ENCODE measurements around the gene PRDM7. TPM values are rescaled to one million over a fixed set of nuclear protein-coding genes. Genes with fewer than 3 reads are reported as not detected.
A peak's percentile ranks its signal among the peaks of the same experiment; 100 is the strongest.
"Not testable (repeated sequence)": the region's sequence is repeated elsewhere in the genome, so short reads cannot be mapped to it uniquely, and the experiment has no call there.

PRDM7 gene
- total and polyA plus RNA-seq, 12 donors, result not detected

GRCh38 chr16:90100229-90100628 lies 23.1 kb upstream of the PRDM7 start:
- H3K36me3 ChIP-seq (replicated peaks in 1 of 2); intact Hi-C loops (cut with DNase I); H3K9me3 ChIP-seq (replicated peaks in 1 of 3); H3K4me3 ChIP-seq; H3K4me1 ChIP-seq (replicated peaks in 1 of 2); H3K27me3 ChIP-seq; H3K27ac ChIP-seq: not testable (repeated sequence)
- DNase-seq, result peak in 2 of 7 donors; percentile 15 to 20
- WGBS, 4 donors, result 47 to 61% (median 52%) methylated on average over 4 of the region's 5 CpGs

DNA sequence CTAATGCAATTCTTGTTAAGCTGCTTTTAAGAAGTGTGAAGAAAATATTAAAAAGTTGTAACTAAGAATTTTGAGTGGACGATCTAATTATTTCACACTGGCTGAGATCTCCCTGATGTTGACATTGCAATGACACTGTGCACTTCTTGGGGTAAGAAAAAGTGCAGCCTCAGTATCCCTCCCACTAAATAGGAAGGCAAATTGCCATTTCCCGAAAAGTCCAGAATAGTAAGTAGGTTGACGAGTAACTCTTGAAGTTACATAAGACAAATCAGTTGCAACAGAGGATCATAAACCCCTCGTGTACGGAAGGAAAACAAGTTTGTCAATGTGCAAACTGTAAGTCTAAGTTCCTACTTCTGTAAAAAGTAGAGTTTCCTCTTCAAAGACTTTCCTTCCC lies 21.8 kb upstream of the PRDM7 start:
- H3K4me1 ChIP-seq (replicated peaks in 1 of 2); H3K36me3 ChIP-seq (replicated peaks in 1 of 2); H3K27ac ChIP-seq; H3K4me3 ChIP-seq; intact Hi-C loops (cut with DNase I); H3K27me3 ChIP-seq; H3K9me3 ChIP-seq (replicated peaks in 1 of 3): not testable (repeated sequence)
- 57 to 71% (median 62%) methylated on average over 1 to 3 of the region's 5 CpGs for WGBS, 4 donors
- DNase-seq, result peak in 1 of 7 donors; percentile 3

DNA sequence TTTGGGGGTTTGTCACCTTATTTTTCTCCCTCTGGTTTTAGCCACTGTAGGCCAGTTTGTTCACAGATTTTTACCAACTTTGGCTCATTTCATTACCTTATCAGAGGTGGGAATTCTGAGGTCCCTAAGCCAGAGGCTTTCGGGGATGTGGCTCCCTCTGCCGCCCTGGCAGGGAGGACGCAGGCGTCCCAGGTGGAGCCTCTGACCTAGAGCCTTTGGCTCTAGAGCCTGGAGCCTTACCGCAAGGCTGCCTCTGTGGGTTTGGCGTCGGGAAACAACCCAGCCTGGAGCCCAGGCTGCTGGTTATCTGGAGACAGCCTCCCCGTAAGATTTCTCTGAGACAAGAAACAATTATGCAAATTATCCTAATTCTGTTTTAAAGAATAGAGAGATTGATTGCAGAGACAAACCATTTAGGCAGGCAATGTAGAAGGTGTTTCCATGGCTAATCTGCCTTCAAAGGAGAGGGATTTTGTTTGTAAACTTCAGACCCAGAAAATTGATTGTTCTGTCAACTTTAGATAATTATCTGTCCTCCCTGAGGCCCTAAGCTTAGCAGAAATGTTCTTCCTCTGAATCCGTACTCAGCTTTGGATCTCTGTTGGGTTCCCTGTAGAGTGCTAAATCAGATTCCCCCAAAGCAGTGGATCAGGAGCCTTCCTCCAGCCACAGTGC lies 20.0 kb upstream of the PRDM7 start:
- peak in 1 of 7 donors; percentile 25 for DNase-seq
- H3K9me3 ChIP-seq (replicated peaks in 1 of 3); H3K36me3 ChIP-seq (replicated peaks in 1 of 2); H3K27ac ChIP-seq; H3K4me3 ChIP-seq; H3K27me3 ChIP-seq; intact Hi-C loops (cut with DNase I); H3K4me1 ChIP-seq (replicated peaks in 1 of 2): not testable (repeated sequence)
- whole genome bisulfite sequencing, 4 donors, result 76 to 93% (median 87%) methylated on average over 2 to 9 of the region's 9 CpGs

DNA sequence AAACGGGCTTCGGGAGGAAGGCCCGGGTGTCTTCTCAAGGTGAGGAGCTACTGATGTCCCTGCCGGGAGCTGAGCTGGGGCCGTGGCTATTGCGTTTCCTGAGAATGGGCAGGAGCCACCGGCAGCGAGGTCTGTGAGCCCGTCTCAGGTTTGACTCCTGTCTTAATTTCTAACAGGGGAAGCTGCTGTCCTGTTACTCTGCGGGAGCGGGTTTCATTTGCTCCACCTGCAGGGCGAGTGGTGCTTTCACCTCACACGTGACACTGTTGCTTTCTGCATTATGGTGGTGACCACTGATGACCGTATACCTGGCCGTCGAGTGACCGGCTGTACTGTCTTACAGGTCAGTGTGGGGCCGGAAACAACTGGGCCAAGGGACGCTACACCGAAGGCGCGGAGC lies 17.7 kb upstream of the PRDM7 start:
- H3K27me3 ChIP-seq; H3K4me1 ChIP-seq (replicated peaks in 1 of 2); intact Hi-C loops (cut with DNase I); H3K36me3 ChIP-seq (replicated peaks in 1 of 2); H3K9me3 ChIP-seq (replicated peaks in 1 of 3); H3K4me3 ChIP-seq; H3K27ac ChIP-seq: not testable (repeated sequence)
- WGBS, 4 donors, result 82 to 96% (median 89%) methylated on average over 7 to 22 of the region's 22 CpGs
- peak in 1 of 7 donors; percentile 46 for DNase-seq

GRCh38 chr16:90094296-90094695 lies 17.2 kb upstream of the PRDM7 start:
- 89 to 93% (median 89%) methylated on average over 8 to 35 of the region's 35 CpGs; no CpG with 5 or more reads in 1 of the 4 donors for WGBS, 4 donors
- H3K4me3 ChIP-seq; H3K9me3 ChIP-seq (replicated peaks in 1 of 3); intact Hi-C loops (cut with DNase I); H3K27me3 ChIP-seq; H3K36me3 ChIP-seq (replicated peaks in 1 of 2); H3K27ac ChIP-seq; H3K4me1 ChIP-seq (replicated peaks in 1 of 2): not testable (repeated sequence)
- peak in 1 of 7 donors; percentile 5 for DNase-seq

DNA sequence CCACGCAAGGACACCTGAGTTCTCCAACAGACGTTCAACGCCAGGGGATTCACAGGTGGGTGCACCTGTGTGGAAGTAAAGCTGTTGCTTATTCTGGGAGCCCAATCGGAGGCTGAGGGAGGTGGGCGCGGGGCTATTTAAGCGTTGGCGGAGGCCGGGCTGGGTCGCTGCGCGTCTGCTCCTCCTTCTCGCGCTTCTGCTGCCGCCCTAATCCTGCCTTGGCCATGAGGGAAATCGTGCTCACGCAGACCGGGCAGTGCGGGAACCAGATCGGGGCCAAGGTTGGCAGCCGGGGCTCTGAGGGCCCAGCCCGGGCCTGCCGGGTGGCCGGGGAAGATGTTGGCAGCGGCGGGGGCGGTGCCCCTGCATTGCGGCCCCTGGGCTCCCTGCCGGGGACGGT lies 16.7 kb upstream of the PRDM7 start:
- H3K27me3 ChIP-seq; intact Hi-C loops (cut with DNase I); H3K36me3 ChIP-seq (replicated peaks in 1 of 2); H3K4me1 ChIP-seq (replicated peaks in 1 of 2); H3K9me3 ChIP-seq (replicated peaks in 1 of 3); H3K4me3 ChIP-seq; H3K27ac ChIP-seq: not testable (repeated sequence)
- 77 to 90% (median 89%) methylated on average over 4 to 30 of the region's 30 CpGs for WGBS, 4 donors
- peak in 1 of 7 donors; percentile 28 for DNase-seq

- H3K4me1 ChIP-seq (replicated peaks in 1 of 2); H3K9me3 ChIP-seq (replicated peaks in 1 of 3); H3K36me3 ChIP-seq (replicated peaks in 1 of 2); intact Hi-C loops (cut with DNase I); H3K27me3 ChIP-seq; H3K4me3 ChIP-seq: not testable (repeated sequence)
- 31 to 39% (median 35%) methylated on average over 4 of the region's 4 CpGs for WGBS, 4 donors
- peak overlapping the region in 1 of 5 donors; percentile 63 for H3K27ac ChIP-seq
- peak in 1 of 7 donors; percentile 46 for DNase-seq
These were observed 15.7 kb upstream of the PRDM7 start for GRCh38 chr16:90092781-90093180.

GRCh38 chr16:90084215-90084950 lies 7.3 kb upstream of the PRDM7 start:
- no peaks in the 10 kb centered on the region for H3K36me3 ChIP-seq (replicated peaks in 1 of 2)
- 83 to 86% (median 84%) methylated on average over 4 of the region's 4 CpGs for WGBS, 4 donors
- no peaks in the 10 kb centered on the region for H3K4me1 ChIP-seq (replicated peaks in 1 of 2)
- no peaks in the 10 kb centered on the region for H3K27me3 ChIP-seq
- intact Hi-C loops (cut with DNase I), result no loop called here
- no peak overlapping the region for H3K27ac ChIP-seq
- no peaks in the 10 kb centered on the region for H3K9me3 ChIP-seq (replicated peaks in 1 of 3)
- no peak for DNase-seq
- H3K4me3 ChIP-seq, result no peak overlapping the region
- TF ChIP-seq, protein P1, sequence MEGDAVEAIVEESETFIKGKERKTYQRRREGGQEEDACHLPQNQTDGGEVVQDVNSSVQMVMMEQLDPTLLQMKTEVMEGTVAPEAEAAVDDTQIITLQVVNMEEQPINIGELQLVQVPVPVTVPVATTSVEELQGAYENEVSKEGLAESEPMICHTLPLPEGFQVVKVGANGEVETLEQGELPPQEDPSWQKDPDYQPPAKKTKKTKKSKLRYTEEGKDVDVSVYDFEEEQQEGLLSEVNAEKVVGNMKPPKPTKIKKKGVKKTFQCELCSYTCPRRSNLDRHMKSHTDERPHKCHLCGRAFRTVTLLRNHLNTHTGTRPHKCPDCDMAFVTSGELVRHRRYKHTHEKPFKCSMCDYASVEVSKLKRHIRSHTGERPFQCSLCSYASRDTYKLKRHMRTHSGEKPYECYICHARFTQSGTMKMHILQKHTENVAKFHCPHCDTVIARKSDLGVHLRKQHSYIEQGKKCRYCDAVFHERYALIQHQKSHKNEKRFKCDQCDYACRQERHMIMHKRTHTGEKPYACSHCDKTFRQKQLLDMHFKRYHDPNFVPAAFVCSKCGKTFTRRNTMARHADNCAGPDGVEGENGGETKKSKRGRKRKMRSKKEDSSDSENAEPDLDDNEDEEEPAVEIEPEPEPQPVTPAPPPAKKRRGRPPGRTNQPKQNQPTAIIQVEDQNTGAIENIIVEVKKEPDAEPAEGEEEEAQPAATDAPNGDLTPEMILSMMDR (IDR thresholded peaks at IDR 0.05), result no peak
- no peak for TF ChIP-seq POLR2A (IDR thresholded peaks at IDR 0.05)

All from adrenal gland (tissue), 12 donors.